CD4-positive, CD25-positive, alpha-beta regulatory T cell (primary cell): ENCODE results near the gene HSFX1. TPM values are rescaled to one million over a fixed set of nuclear protein-coding genes. Genes with fewer than 3 reads are reported as not detected.

Source experiments
- ATAC-seq, 2 donors: fragments of 150-1000 bp; cut with Tn5 transposase; one replicate each; pipeline ENCODE4 v1.10.0; 2021; ENCODE audit warnings: low read depth in 2 of 2, moderate number of reproducible peaks in 2 of 2, moderate library complexity in 1 of 2
- DNase-seq, 3 donors: peaks; one replicate each; pipeline versions ENCODE4 v3.0.0 to v3.0.0-alpha.2; 2012 to 2022; ENCODE audit warnings: mixed read lengths in 1 of 3
- H3K27ac ChIP-seq: one replicate; pipeline ENCODE4 v1.7.0; 2013; ENCODE audit warnings: mild to moderate bottlenecking, low read length; ENCODE audit not compliant: insufficient read depth, poor library complexity, severe bottlenecking
- H3K27me3 ChIP-seq: one replicate; pipeline ENCODE4 v1.7.0; 2013; ENCODE audit warnings: low read length; ENCODE audit not compliant: control insufficient read depth, insufficient read depth
- H3K36me3 ChIP-seq: one replicate; pipeline ENCODE4 v1.7.0; 2013; ENCODE audit warnings: mild to moderate bottlenecking, low read length, moderate library complexity; ENCODE audit not compliant: control insufficient read depth, insufficient read depth
- H3K4me1 ChIP-seq: 2 replicates; pipeline ENCODE4 v1.7.0; 2013; ENCODE audit warnings: mild to moderate bottlenecking, low read length; ENCODE audit not compliant: insufficient read depth, control insufficient read depth, poor library complexity, severe bottlenecking
- H3K4me3 ChIP-seq: one replicate; pipeline ENCODE4 v1.7.0; 2013; ENCODE audit warnings: low read depth, mild to moderate bottlenecking, low read length, moderate library complexity
- H3K9me3 ChIP-seq, 2 experiments: 1 replicate in 1 of 2; 2 replicates in 1 of 2; pipeline ENCODE4 v1.7.0; 2013; ENCODE audit warnings: low read length in 2 of 2, mild to moderate bottlenecking in 1 of 2, moderate library complexity in 1 of 2; ENCODE audit not compliant: control insufficient read depth in 2 of 2
- H3K27ac Mint-ChIP-seq, 3 donors: one replicate each; pipeline ENCODE4 v1.8.0; 2020 to 2022; ENCODE audit warnings: mild to moderate bottlenecking in 3 of 3, mixed read lengths in 3 of 3, moderate library complexity in 2 of 3
- H3K27me3 Mint-ChIP-seq: one replicate; pipeline ENCODE4 v1.8.0; 2022; ENCODE audit warnings: mild to moderate bottlenecking, mixed read lengths
- H3K36me3 Mint-ChIP-seq: one replicate; pipeline ENCODE4 v1.8.0; 2020; ENCODE audit warnings: mixed read lengths
- H3K4me1 Mint-ChIP-seq, 4 donors: one replicate each; pipeline ENCODE4 v1.8.0; 2020 to 2022; ENCODE audit warnings: mixed read lengths in 4 of 4, mild to moderate bottlenecking in 1 of 4
- H3K4me3 Mint-ChIP-seq, 4 donors: one replicate each; pipeline ENCODE4 v1.8.0; 2020 to 2022; ENCODE audit warnings: mild to moderate bottlenecking in 4 of 4, mixed read lengths in 4 of 4, moderate library complexity in 3 of 4
- H3K9me3 Mint-ChIP-seq, 7 donors: one replicate each; pipeline ENCODE4 v1.8.0; 2020 to 2022; ENCODE audit warnings: mixed read lengths in 7 of 7, mild to moderate bottlenecking in 3 of 7, moderate library complexity in 2 of 7
- polyA plus RNA-seq, 4 donors: library from polyadenylated mRNA; unstranded; fragments of 300-500 nt; fragmentation: Illumina TruSeq; gene quantifications; one replicate each; pipeline ENCODE4 v1.2.3, GENCODE V29; 2021
- total RNA-seq: library from RNA; stranded (reverse); gene quantifications from one replicate; pipeline ENCODE4 v1.2.3, GENCODE V29; 2022

Gene HSFX1
- total and polyA plus RNA-seq, 5 donors from 2014 or later, result 0.08 to 0.32 (median 0.08) TPM; not detected in 2

- no peaks in the 10 kb centered on the region for H3K36me3 ChIP-seq
- Mint-ChIP-seq H3K36me3 (no peaks in the 10 kb centered on the region), H3K27me3 (no peaks in the 10 kb centered on the region), H3K9me3 (peaks cover 0 to 3% (median 0%) of the 10 kb centered on the region in 7 donors), H3K4me1 (no peaks in the 10 kb centered on the region), H3K27ac (no peak overlapping the region), H3K4me3 (no peak overlapping the region)
- H3K27me3 ChIP-seq, result no peaks in the 10 kb centered on the region
- no peaks in the 10 kb centered on the region for H3K4me1 ChIP-seq
- ATAC-seq (no peak), DNase-seq (no peak)
- H3K4me3 ChIP-seq, result no peak overlapping the region
- H3K27ac ChIP-seq, result no peak overlapping the region
- no peaks in the 10 kb centered on the region for H3K9me3 ChIP-seq
Measured at GRCh38 chrX:149818652-149819051, 44.8 kb downstream of the HSFX1 start.

DNA sequence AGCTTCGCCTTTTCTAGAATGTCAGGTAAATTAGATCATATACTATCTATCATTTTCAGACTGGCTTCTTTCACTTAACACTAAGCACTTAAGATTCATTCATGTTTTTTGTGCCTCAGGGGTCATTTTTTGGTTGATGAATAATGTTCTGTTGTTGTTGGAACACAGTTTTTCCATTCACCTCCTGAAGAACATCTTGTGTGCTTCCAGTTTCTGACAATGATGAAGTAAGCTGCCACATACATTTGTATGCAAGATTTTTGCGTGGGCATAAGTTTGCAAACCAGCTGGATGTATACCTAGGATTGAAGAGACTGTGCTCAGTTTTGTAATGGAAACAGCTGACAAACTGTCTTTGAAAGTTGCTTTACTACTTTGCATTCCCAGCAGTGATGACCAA is 45.5 kb downstream of the HSFX1 start:
- DNase-seq, result no peak
- Histone ChIP-seq H3K4me1 (no peaks in the 10 kb centered on the region), H3K27me3 (no peaks in the 10 kb centered on the region), H3K4me3 (no peak overlapping the region), H3K27ac (no peak overlapping the region), H3K9me3 (no peaks in the 10 kb centered on the region), H3K36me3 (no peaks in the 10 kb centered on the region)
- Mint-ChIP-seq H3K9me3 (peaks cover 0 to 3% (median 0%) of the 10 kb centered on the region in 7 donors), H3K27ac (no peak overlapping the region), H3K36me3 (no peaks in the 10 kb centered on the region), H3K4me3 (no peak overlapping the region), H3K4me1 (no peaks in the 10 kb centered on the region), H3K27me3 (no peaks in the 10 kb centered on the region)
- ATAC-seq, result no peak

- no peaks in the 10 kb centered on the region for H3K36me3 Mint-ChIP-seq
- Histone ChIP-seq H3K36me3 (no peaks in the 10 kb centered on the region), H3K27me3 (no peaks in the 10 kb centered on the region), H3K9me3 (no peaks in the 10 kb centered on the region), H3K4me3 (no peak overlapping the region), H3K27ac (no peak overlapping the region), H3K4me1 (no peaks in the 10 kb centered on the region)
- H3K27ac Mint-ChIP-seq, result no peak overlapping the region
- H3K4me1 Mint-ChIP-seq, result peaks cover 0 to 11% (median 0%) of the 10 kb centered on the region in 4 donors
- no peak for ATAC-seq
- peak in 2 of 3 donors; percentile 13 to 37 for DNase-seq
- H3K9me3 Mint-ChIP-seq, result peaks cover 0 to 6% (median 0%) of the 10 kb centered on the region in 7 donors
- no peak overlapping the region for H3K4me3 Mint-ChIP-seq
- no peaks in the 10 kb centered on the region for H3K27me3 Mint-ChIP-seq
Measured at GRCh38 chrX:149825424-149825823, 51.6 kb downstream of the HSFX1 start.

Other genes with a start within 250 kb of the HSFX1 start
- 81.3 TPM for gene EOLA1, start 233.1 kb upstream of the HSFX1 start, total RNA-seq
- 10 to 100 TPM; 25.6 to 37.7 (median 32.3) TPM for gene EOLA1, start 233.1 kb upstream of the HSFX1 start, polyA plus RNA-seq
- not detected for gene HSFX3, start 224.1 kb upstream of the HSFX1 start, total RNA-seq
- not detected for gene HSFX3, start 224.1 kb upstream of the HSFX1 start, polyA plus RNA-seq
- not detected for gene MAGEA9B, start 186.6 kb upstream of the HSFX1 start, total RNA-seq
- gene MAGEA9B, start 186.6 kb upstream of the HSFX1 start, polyA plus RNA-seq, result not detected
- gene HSFX2, start 178.8 kb upstream of the HSFX1 start, total RNA-seq, result not detected
- gene HSFX2, start 178.8 kb upstream of the HSFX1 start, polyA plus RNA-seq, result not detected
- gene TMEM185A, start 142.3 kb upstream of the HSFX1 start, total RNA-seq, result 19.5 TPM
- gene TMEM185A, start 142.3 kb upstream of the HSFX1 start, polyA plus RNA-seq, result 10 to 100 TPM; 16.2 to 21.9 (median 19.9) TPM
- not detected for gene MAGEA11, start 62.0 kb upstream of the HSFX1 start, total RNA-seq
- gene MAGEA11, start 62.0 kb upstream of the HSFX1 start, polyA plus RNA-seq, result not detected
- not detected for gene MAGEA9, start 7.9 kb downstream of the HSFX1 start, total RNA-seq
- not detected for gene MAGEA9, start 7.9 kb downstream of the HSFX1 start, polyA plus RNA-seq
- gene MAGEA8, start 107.1 kb downstream of the HSFX1 start, total RNA-seq, result not detected
- not detected for gene MAGEA8, start 107.1 kb downstream of the HSFX1 start, polyA plus RNA-seq
- gene HSFX4, start 155.5 kb downstream of the HSFX1 start, total RNA-seq, result not detected
- gene HSFX4, start 155.5 kb downstream of the HSFX1 start, polyA plus RNA-seq, result not detected
- 62.5 TPM for gene EOLA2, start 164.4 kb downstream of the HSFX1 start, total RNA-seq
- gene EOLA2, start 164.4 kb downstream of the HSFX1 start, polyA plus RNA-seq, result 10 to 100 TPM; 32.1 to 35.9 (median 34.2) TPM